Ishikawa (cell line): Measurements from ENCODE around the gene GABRB1.

Source experiments
- CEBPB ChIP-seq: IDR thresholded peaks from 2 replicates; pipeline ENCODE4 v1.6.1; 2012
- CREB1 ChIP-seq: IDR thresholded peaks from 2 replicates; pipeline ENCODE4 v1.6.1; 2012; ENCODE audit warnings: low read depth
- EGR1 ChIP-seq: IDR thresholded peaks from 2 replicates; pipeline ENCODE4 v1.6.1; 2012
- EP300 ChIP-seq: IDR thresholded peaks from 2 replicates; pipeline ENCODE4 v1.6.1; 2012; ENCODE audit warnings: borderline replicate concordance
- FOXM1 ChIP-seq: IDR thresholded peaks from 2 replicates; pipeline ENCODE4 v1.6.1; 2012; ENCODE audit warnings: low read depth, borderline replicate concordance
- MAX ChIP-seq: IDR thresholded peaks from 2 replicates; pipeline ENCODE4 v1.6.1; 2012
- NFIC ChIP-seq: IDR thresholded peaks from 2 replicates; pipeline ENCODE4 v1.6.1; 2012
- RAD21 ChIP-seq: IDR thresholded peaks from 2 replicates; pipeline ENCODE4 v1.6.1; 2012; ENCODE audit warnings: low read depth
- REST ChIP-seq: IDR thresholded peaks from 2 replicates; pipeline ENCODE4 v1.6.1; 2012; ENCODE audit warnings: low read depth, mild to moderate bottlenecking
- TAF1 ChIP-seq: IDR thresholded peaks from 2 replicates; pipeline ENCODE4 v1.6.1; 2012; ENCODE audit warnings: low read depth, mild to moderate bottlenecking
- TCF12 ChIP-seq: IDR thresholded peaks from 2 replicates; pipeline ENCODE4 v1.6.1; 2012; ENCODE audit warnings: low read depth
- TEAD4 ChIP-seq: IDR thresholded peaks from 2 replicates; pipeline ENCODE4 v1.6.1; 2012
- USF1 ChIP-seq: IDR thresholded peaks from 2 replicates; pipeline ENCODE4 v1.6.1; 2012
- YY1 ChIP-seq: IDR thresholded peaks from 2 replicates; pipeline ENCODE4 v1.6.1; 2012; ENCODE audit warnings: low read depth
- ZBTB7A ChIP-seq: IDR thresholded peaks from 2 replicates; pipeline ENCODE4 v1.6.1; 2012; ENCODE audit warnings: low read depth

GABRB1 gene

GRCh38 chr4:47054130-47054529, 22.8 kb downstream of the GABRB1 start:
- TF ChIP-seq CEBPB (no peak), TCF12 (no peak), TAF1 (no peak)

GRCh38 chr4:47057991-47058390, 26.6 kb downstream of the GABRB1 start:
- TF ChIP-seq NFIC (no peak), TEAD4 (no peak), MAX (no peak), TAF1 (no peak), RAD21 (no peak), FOXM1 (no peak), REST (no peak), CEBPB (no peak), TCF12 (no peak), EGR1 (no peak), YY1 (no peak), USF1 (no peak), EP300 (no peak), ZBTB7A (no peak), CREB1 (no peak)

DNA sequence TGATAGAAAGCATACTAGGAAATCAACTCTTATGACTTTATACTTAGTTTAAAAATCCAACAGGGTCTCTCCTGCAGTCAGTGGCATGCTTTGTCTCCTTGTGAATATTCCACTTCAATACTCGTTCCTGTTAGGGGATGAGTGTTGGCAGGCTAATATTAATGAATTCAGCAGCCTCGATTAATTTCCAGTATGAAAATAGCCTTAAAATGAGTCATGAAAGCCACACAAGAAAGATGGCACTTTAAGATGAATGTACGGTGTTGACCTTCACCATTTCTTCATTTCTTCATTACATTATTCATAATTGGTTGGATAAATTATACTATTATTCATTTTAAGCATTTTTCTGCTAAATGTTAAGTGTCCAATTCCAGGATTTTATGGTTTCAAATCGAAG, 29.2 kb downstream of the GABRB1 start:
- TF ChIP-seq NFIC (no peak), USF1 (no peak), TEAD4 (no peak), ZBTB7A (no peak), EGR1 (no peak), YY1 (no peak)

- TF ChIP-seq TCF12 (no peak), NFIC (no peak), CREB1 (no peak), REST (no peak), ZBTB7A (no peak), USF1 (no peak), RAD21 (no peak), TAF1 (no peak), TEAD4 (no peak), EGR1 (no peak), YY1 (no peak), MAX (no peak), CEBPB (no peak), EP300 (no peak), FOXM1 (no peak)
Measured at GRCh38 chr4:47061435-47061834, 30.1 kb downstream of the GABRB1 start.

- TF ChIP-seq ZBTB7A: no peak
- no peak for TF ChIP-seq NFIC
- no peak for TF ChIP-seq TCF12
- no peak for TF ChIP-seq REST
- TF ChIP-seq TAF1: no peak
- TF ChIP-seq FOXM1: no peak
- TF ChIP-seq CREB1: no peak
- TF ChIP-seq RAD21: no peak
- no peak for TF ChIP-seq YY1
- TF ChIP-seq USF1: no peak
- no peak for TF ChIP-seq TEAD4
- TF ChIP-seq EGR1: no peak
- TF ChIP-seq CEBPB: no peak
- TF ChIP-seq MAX: no peak
- TF ChIP-seq EP300: no peak
Measured at GRCh38 chr4:47065051-47065481, 33.7 kb downstream of the GABRB1 start.
